Activated naive CD4-positive, alpha-beta T cell treated with Interleukin-2 at 50 U/mL for 16 hours (primary cell): ENCODE results near the gene KLHDC7B.
"Not testable (repeated sequence)": the region's sequence is repeated elsewhere in the genome, so short reads cannot be mapped to it uniquely, and the experiment has no call there.

Source experiments
- DNase-seq: peaks from one replicate; pipeline ENCODE4 v3.0.0-alpha.2; 2020

Gene KLHDC7B

DNA sequence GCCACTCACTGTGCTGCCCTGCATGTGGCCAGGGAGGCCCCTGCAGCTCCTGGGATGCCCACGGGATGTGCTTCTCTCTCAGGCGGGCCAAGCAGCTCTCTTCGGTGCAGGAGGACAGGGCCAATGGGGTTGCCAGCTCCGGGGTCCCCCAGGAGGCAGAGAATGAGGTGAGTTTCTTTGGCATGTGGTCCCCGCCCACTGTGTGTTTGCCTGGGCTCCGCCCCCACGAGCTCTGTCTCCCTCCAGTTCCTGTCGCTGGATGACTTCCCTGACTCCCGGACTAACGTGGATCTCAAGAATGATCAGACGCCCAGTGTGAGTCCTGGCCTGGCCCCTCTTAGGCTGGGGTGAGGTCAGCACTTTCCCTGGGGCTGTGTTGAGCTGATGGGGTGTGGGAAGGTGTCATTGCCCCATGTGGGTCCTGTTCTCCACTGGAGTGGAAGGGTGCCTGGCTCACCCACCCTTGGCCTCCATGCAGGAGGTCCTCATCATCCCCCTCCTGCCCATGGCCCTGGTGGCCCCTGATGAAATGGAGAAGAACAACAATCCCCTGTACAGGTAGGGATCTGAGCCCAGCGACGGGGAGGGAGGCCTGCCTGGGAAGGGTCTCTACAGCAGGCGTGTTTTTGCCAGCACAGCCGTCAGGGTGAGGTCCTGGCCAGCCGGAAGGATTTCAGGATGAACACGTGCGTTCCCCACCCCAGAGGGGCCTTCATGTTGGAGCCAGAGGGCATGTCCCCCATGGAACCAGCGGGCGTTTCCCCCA, 28.0 kb upstream of the KLHDC7B start:
- no peak for DNase-seq

DNA sequence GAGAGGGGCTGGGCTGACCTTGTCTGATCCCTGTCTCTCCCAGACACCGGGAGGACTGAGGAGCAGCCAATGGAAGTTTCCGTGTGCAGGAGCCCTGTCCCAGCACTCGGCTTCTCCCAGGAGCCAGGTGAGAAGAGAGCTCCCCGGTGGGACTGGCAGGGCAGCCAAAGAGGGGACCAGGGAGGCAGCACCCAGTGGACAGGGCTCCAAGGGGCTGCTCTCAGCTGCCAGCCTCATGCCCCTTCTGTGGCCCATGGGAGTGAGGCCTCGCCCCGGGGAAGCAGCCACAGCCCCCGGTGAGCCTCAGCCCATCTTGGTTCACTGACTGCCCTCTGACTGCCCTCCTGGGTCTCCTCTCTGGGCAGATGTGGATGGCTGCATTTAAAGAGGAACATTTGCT, 27.1 kb upstream of the KLHDC7B start:
- DNase-seq = no peak

DNA sequence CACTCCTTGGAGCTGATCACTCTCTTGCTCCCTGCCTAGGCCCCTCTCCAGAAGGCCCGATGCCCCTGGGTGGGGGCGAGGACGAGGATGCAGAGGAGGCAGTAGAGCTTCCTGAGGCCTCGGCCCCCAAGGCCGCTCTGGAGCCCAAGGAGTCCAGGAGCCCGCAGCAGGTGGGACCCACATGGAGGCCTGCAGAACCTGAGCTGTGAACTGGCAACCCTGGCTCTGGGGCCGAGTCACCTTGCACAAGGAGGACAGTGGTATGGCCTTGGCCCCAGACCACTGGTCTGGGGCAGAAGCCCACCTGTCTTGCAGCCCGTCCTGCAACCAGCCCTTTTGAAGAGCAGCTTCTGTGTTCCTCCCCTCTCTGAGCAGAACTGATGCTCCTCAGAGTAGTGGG, 26.5 kb upstream of the KLHDC7B start:
- DNase-seq = no peak

- not testable (repeated sequence) for DNase-seq
These were observed 25.5 kb upstream of the KLHDC7B start for GRCh38 chr22:50520184-50520583.

- no peak for DNase-seq
These were observed 24.8 kb upstream of the KLHDC7B start for GRCh38 chr22:50520826-50521453.

DNA sequence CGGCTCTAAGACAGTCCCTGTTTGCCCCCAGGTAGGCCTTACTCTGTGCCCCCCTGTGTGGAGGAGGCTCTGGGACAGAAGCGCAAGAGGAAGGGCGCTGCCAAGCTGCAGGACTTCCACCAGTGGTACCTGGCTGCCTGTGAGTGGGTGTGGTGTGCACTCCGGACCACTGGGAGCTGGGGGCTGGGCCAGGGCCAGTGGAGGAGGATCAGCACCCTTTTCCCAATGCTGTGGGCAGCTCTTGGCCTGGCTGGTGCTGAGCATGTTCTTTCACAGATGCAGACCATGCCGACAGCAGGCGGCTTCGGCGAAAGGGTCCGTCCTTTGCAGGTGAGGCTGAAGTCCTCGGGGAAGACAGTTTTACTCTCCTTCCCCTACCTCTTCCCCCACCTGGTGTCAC, 24.0 kb upstream of the KLHDC7B start:
- DNase-seq = no peak

GRCh38 chr22:50522208-50522805, 23.4 kb upstream of the KLHDC7B start:
- DNase-seq = no peak

GRCh38 chr22:50522806-50523438, 22.8 kb upstream of the KLHDC7B start:
- DNase-seq = no peak

DNA sequence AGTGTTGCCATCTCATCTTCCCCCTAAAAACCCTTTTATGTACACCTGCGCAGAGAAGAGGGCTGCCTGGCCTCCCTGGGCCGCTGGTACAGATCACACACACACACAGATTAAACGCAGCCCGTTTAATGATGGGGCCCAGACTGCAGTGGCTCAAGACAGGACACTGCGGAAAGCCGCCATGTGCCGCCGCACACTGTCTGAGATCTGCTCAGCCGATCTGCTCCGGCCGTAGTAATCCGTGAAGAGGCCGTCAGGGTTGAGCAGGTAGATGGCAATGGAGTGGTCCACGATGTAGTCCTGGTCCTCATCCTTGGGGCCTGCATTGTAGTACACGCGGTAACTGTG, 22.3 kb upstream of the KLHDC7B start:
- DNase-seq = no peak

GRCh38 chr22:50523806-50524675, 21.7 kb upstream of the KLHDC7B start:
- DNase-seq = no peak

- DNase-seq = no peak
These were observed 21.0 kb upstream of the KLHDC7B start for GRCh38 chr22:50524676-50525103.

DNA sequence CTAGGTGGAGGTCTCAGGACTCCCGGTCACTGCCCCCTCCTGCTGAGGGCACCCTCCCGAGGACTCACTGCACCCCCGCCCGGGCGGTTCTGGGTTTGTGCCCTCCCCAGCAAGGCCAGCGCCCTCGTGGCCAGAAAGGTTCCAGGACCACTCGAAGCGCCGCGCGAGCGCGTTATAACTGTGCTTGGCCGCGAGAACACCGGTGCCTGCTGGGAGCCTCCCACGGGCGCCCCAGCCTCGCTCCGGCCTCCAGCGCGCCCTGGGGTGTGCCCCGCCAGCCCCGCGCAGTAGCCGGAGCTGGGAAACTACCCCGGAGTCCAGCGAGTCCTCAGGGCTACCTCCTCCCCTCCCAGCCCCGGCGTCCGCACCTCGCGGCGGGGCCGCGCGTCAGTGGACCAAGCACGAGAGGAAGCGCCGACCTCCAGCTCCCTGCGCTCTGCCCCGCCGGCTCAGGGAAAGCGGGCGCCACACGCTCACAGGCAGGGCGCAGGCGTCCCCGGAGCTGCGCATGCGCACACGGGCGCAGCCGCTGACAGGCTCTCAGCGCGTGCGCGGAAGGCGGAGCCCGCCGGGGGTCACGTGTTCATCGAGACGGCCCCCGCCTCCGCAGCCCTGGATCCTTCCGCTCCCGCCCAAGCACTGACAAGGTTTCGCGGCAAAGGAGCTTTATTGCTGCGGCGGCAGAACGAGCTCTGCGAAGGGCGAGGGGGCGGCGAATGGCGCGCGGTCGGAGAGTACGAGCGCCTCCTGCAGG, 20.4 kb upstream of the KLHDC7B start, which contains the start of gene SCO2:
TSS of gene SCO2 (minus strand) at position 495 of the 754 bp plus-strand sequence. CDS start 1,187 bp downstream, outside the sequence.
- peak; percentile 98 for DNase-seq

GRCh38 chr22:50525858-50526107, 19.9 kb upstream of the KLHDC7B start:
- no peak for DNase-seq

DNA sequence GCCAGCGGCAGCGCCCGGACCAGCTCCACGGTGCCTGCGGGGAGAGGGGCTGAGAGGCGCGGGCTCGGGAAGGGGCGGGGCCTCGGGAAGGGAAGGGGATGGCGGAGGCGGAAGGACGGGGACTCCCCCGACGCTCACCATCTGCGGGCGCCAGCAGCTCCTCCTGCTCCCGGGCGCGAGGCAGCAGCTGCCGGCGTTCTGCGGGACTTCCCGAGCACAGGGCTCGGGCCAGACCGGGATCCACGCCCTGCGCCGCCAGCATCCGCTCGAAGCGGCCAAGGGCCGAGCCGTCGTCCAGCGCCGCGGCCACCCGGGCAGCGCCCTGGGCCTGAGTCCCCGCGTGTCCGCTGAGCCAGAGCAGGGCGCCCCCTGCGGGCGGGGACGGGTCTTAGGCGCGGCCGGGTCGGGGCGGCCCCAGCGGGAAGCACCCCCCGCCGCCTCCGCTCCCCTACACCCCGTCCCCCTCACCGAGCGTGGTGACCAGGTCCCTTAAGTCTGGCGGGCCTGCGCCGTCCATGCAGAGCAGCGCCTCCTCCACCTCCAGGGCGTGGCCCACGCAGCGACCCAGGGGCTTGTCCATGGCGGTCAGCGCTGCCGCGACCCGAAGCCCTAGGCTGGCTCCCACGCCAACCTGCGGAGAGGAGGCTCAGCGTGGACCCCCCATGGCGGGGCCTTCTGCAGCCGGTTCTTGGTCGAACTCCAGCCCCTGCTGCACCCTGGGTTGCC, 19.4 kb upstream of the KLHDC7B start:
- peak; percentile 83 for DNase-seq

GRCh38 chr22:50526834-50527801, 18.6 kb upstream of the KLHDC7B start:
- DNase-seq = peak; percentile 47

DNA sequence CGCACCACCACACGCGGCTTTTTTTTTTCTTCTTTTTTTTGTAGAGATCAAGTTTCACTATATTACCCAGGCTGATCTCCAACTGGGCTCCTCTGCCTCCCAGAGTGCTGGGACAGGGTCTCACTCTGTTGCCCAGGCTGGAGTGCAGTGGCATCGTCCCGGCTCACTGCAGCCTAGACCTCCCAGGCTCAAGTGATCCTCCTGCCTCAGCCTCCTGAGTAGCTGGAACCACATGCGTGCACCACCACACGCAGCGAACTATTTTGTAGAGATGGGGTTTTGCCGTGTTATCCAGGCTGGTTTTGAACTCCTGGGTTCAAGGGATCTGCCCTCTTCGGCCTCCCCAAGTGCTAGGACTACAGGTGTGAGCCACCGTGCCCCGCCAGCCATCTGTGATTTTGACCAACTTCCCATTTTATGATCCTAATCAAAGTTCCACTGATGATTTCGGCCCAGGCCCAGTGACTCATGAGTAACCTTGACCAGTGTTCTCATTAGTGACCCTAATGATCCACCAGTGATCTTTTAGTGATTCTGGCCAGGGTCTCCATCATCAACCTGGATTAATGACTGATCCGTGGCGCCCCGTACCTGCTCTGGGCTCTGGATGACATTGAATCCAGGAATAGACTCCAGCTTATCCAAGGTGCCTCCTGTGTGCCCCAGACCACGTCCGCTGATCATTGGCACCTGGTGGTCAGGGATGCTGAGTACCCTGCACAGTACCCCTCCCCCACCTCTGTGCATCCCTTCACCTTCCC, 17.6 kb upstream of the KLHDC7B start:
- DNase-seq = no peak

DNA sequence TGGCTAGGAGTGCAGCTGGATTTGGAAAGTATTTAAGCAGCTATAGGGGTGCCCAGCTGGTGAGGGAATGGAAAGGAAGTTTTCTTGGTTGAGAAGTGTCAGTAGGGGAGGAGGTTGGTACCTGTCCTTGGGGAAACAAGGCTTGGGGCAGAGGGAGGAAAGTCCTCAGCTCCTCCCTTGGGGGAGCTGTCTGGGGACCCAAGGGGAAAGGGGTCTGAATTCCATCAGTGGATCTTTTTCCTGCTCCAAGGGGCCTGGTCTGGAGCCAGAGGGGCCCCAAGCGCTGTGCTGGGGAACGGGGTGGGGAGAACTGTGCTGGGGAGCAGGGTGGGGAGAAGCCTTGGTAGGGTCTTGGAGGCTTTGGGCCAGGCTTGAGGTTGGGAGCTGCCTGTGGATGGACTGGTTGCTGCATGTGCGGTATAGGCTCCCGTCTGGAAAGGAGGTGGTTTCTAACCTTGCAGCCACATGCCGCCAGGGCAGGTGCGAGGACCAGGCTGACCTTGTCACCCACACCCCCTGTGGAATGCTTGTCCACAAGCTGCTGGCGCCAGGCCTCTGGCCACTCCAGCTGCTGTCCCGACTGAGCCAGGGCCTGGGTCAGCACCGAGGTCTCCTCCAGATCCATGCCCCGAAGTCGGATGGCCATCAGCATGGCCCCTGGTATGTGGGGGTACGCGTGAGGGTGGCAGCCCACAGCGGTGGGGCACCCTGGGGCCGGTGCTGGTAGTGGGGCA, 16.9 kb upstream of the KLHDC7B start:
- no peak for DNase-seq

DNA sequence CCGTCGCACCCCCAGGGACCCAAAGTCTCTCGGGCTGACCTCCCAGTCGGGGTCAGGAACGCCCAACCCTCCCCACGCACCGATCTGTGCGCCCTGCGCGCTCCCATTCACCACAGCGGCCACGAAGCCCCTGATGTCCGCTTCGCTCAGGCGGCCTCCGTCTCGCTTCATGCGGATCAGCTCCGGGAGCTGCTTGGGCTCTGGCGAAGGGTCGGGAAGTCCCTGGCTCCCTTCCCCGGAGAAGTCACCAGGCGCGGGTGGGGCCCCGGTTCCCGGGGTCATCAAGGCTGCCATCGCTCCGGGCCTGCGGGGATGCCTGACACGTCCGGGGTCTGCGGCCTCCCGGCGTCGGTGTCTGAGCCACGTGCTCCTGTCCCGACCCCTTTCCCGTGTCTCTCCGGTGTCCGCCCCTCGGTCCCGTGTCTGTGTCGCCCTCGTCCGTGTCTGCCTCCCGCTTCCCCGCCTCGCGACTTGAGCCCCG, 16.2 kb upstream of the KLHDC7B start:
- no peak for DNase-seq
